Activated naive CD4-positive, alpha-beta T cell treated with anti-CD3 and anti-CD28 coated beads, Interleukin-2, amount 10 ng/mL, durations not matched to agents 7 days and 5 days (primary cell): ENCODE measurements around the gene TSHZ2.
"Not testable (repeated sequence)": the region's sequence is repeated elsewhere in the genome, so short reads cannot be mapped to it uniquely, and the experiment has no call there.

Experiments used
- CTCF ChIA-PET: fragments of 350-600 bp; sonication (Branson Sonifier 250); formaldehyde crosslinking; loops from one replicate; lab custom pipeline; 2021; ENCODE audit warnings: antibody characterized with exemption; lab: Charles Lee
- DNase-seq: peaks from one replicate; pipeline ENCODE4 v3.0.0-alpha.2; 2020
- H3K27ac Mint-ChIP-seq: one replicate; pipeline ENCODE4 v1.8.0; 2021; ENCODE audit warnings: mild to moderate bottlenecking, moderate library complexity, mixed read lengths
- H3K27me3 Mint-ChIP-seq: one replicate; pipeline ENCODE4 v1.8.0; 2021; ENCODE audit warnings: mild to moderate bottlenecking, mixed read lengths
- H3K36me3 Mint-ChIP-seq: one replicate; pipeline ENCODE4 v1.8.0; 2021; ENCODE audit warnings: mixed read lengths
- H3K4me1 Mint-ChIP-seq: one replicate; pipeline ENCODE4 v1.8.0; 2021; ENCODE audit warnings: mixed read lengths
- H3K4me3 Mint-ChIP-seq: one replicate; pipeline ENCODE4 v1.8.0; 2021; ENCODE audit warnings: mild to moderate bottlenecking, moderate library complexity, mixed read lengths
- H3K9me3 Mint-ChIP-seq: one replicate; pipeline ENCODE4 v1.8.0; 2021; ENCODE audit warnings: mixed read lengths

Gene TSHZ2

GRCh38 chr20:53492212-53492611 lies 520.1 kb downstream of the TSHZ2 start:
- CTCF ChIA-PET = interaction anchor here (0.6 to 1.1 kb wide), 2 partner anchors 247 to 895 kb away, joined by 3 read pairs; no protein-coding TSS in a partner anchor
- H3K27me3 Mint-ChIP-seq = no peaks in the 10 kb centered on the region
- no peak overlapping the region for H3K4me3 Mint-ChIP-seq
- peaks cover 4% of the 10 kb centered on the region for H3K4me1 Mint-ChIP-seq
- peaks cover 1% of the 10 kb centered on the region for H3K9me3 Mint-ChIP-seq
- no peak overlapping the region for H3K27ac Mint-ChIP-seq
- DNase-seq = no peak
- H3K36me3 Mint-ChIP-seq = no peaks in the 10 kb centered on the region

GRCh38 chr20:53493311-53493857 lies 521.2 kb downstream of the TSHZ2 start:
- CTCF ChIA-PET = interaction anchor here (1.1 kb wide), 1 partner anchor 248 kb away, joined by 3 read pairs; no protein-coding TSS in a partner anchor

GRCh38 chr20:53494753-53495152 lies 522.6 kb downstream of the TSHZ2 start:
- H3K36me3 Mint-ChIP-seq = no peaks in the 10 kb centered on the region
- H3K27me3 Mint-ChIP-seq = no peaks in the 10 kb centered on the region
- H3K4me1 Mint-ChIP-seq = peaks cover 4% of the 10 kb centered on the region
- CTCF ChIA-PET = no interaction called here
- no peak for DNase-seq
- H3K4me3 Mint-ChIP-seq = no peak overlapping the region
- H3K27ac Mint-ChIP-seq = no peak overlapping the region
- H3K9me3 Mint-ChIP-seq = peaks cover 6% of the 10 kb centered on the region

More at GRCh38 chr20:53493311-53493857, 521.2 kb downstream of the TSHZ2 start:
- no peak for DNase-seq
- Mint-ChIP-seq H3K27me3 (no peaks in the 10 kb centered on the region), H3K36me3 (no peaks in the 10 kb centered on the region), H3K4me1 (peaks cover 4% of the 10 kb centered on the region), H3K27ac (no peak overlapping the region), H3K4me3 (no peak overlapping the region), H3K9me3 (peaks cover 6% of the 10 kb centered on the region)

- no peaks in the 10 kb centered on the region for H3K27me3 Mint-ChIP-seq
- H3K4me1 Mint-ChIP-seq = peaks cover 4% of the 10 kb centered on the region
- peaks cover 6% of the 10 kb centered on the region for H3K9me3 Mint-ChIP-seq
- CTCF ChIA-PET = no interaction called here
- no peak overlapping the region for H3K27ac Mint-ChIP-seq
- H3K36me3 Mint-ChIP-seq = no peaks in the 10 kb centered on the region
- H3K4me3 Mint-ChIP-seq = no peak overlapping the region
- DNase-seq = no peak
Observed at GRCh38 chr20:53495398-53496092, 523.4 kb downstream of the TSHZ2 start.

GRCh38 chr20:53497246-53497645 lies 525.1 kb downstream of the TSHZ2 start:
- no peak overlapping the region for H3K27ac Mint-ChIP-seq

GRCh38 chr20:53498341-53498740 lies 526.2 kb downstream of the TSHZ2 start:
- CTCF ChIA-PET = no interaction called here
- no peak for DNase-seq
- H3K27ac Mint-ChIP-seq = no peak overlapping the region
- no peaks in the 10 kb centered on the region for H3K36me3 Mint-ChIP-seq
- no peak overlapping the region for H3K4me3 Mint-ChIP-seq
- H3K9me3 Mint-ChIP-seq = peaks cover 6% of the 10 kb centered on the region
- no peaks in the 10 kb centered on the region for H3K4me1 Mint-ChIP-seq
- no peaks in the 10 kb centered on the region for H3K27me3 Mint-ChIP-seq

More at GRCh38 chr20:53497246-53497645, 525.1 kb downstream of the TSHZ2 start:
- H3K27me3 Mint-ChIP-seq = no peaks in the 10 kb centered on the region
- CTCF ChIA-PET = no interaction called here
- H3K4me3 Mint-ChIP-seq = no peak overlapping the region
- no peaks in the 10 kb centered on the region for H3K4me1 Mint-ChIP-seq
- H3K9me3 Mint-ChIP-seq = peaks cover 6% of the 10 kb centered on the region
- no peaks in the 10 kb centered on the region for H3K36me3 Mint-ChIP-seq
- no peak for DNase-seq

GRCh38 chr20:53500651-53501050 lies 528.5 kb downstream of the TSHZ2 start:
- CTCF ChIA-PET = no interaction called here
- Mint-ChIP-seq H3K27ac (no peak overlapping the region), H3K36me3 (no peaks in the 10 kb centered on the region), H3K4me3 (no peak overlapping the region), H3K9me3 (peaks cover 6% of the 10 kb centered on the region), H3K4me1 (no peaks in the 10 kb centered on the region), H3K27me3 (no peaks in the 10 kb centered on the region)
- no peak for DNase-seq

GRCh38 chr20:53502820-53503219 lies 530.7 kb downstream of the TSHZ2 start:
- peaks cover 3% of the 10 kb centered on the region for H3K9me3 Mint-ChIP-seq
- no peaks in the 10 kb centered on the region for H3K4me1 Mint-ChIP-seq
- no peaks in the 10 kb centered on the region for H3K27me3 Mint-ChIP-seq
- no peaks in the 10 kb centered on the region for H3K36me3 Mint-ChIP-seq
- DNase-seq = no peak
- no peak overlapping the region for H3K27ac Mint-ChIP-seq
- H3K4me3 Mint-ChIP-seq = no peak overlapping the region
- CTCF ChIA-PET = no interaction called here

GRCh38 chr20:53503517-53503919 lies 531.4 kb downstream of the TSHZ2 start:
- CTCF ChIA-PET = no interaction called here

GRCh38 chr20:53504106-53504505 lies 531.9 kb downstream of the TSHZ2 start:
- H3K27ac Mint-ChIP-seq, H3K9me3 Mint-ChIP-seq, H3K4me3 Mint-ChIP-seq, H3K27me3 Mint-ChIP-seq, H3K36me3 Mint-ChIP-seq, DNase-seq, CTCF ChIA-PET, H3K4me1 Mint-ChIP-seq: not testable (repeated sequence)

More at GRCh38 chr20:53503517-53503919, 531.4 kb downstream of the TSHZ2 start:
- no peak for DNase-seq
- Mint-ChIP-seq H3K4me1 (no peaks in the 10 kb centered on the region), H3K4me3 (no peak overlapping the region), H3K27ac (no peak overlapping the region), H3K27me3 (no peaks in the 10 kb centered on the region), H3K9me3 (no peaks in the 10 kb centered on the region), H3K36me3 (no peaks in the 10 kb centered on the region)

GRCh38 chr20:53510262-53510661 lies 538.1 kb downstream of the TSHZ2 start:
- Mint-ChIP-seq H3K4me1 (no peaks in the 10 kb centered on the region), H3K4me3 (no peak overlapping the region), H3K27ac (no peak overlapping the region), H3K27me3 (no peaks in the 10 kb centered on the region), H3K9me3 (no peaks in the 10 kb centered on the region), H3K36me3 (no peaks in the 10 kb centered on the region)
- CTCF ChIA-PET = no interaction called here
- no peak for DNase-seq

- Mint-ChIP-seq H3K4me1 (no peaks in the 10 kb centered on the region), H3K9me3 (no peaks in the 10 kb centered on the region), H3K4me3 (no peak overlapping the region), H3K27me3 (no peaks in the 10 kb centered on the region), H3K27ac (no peak overlapping the region), H3K36me3 (no peaks in the 10 kb centered on the region)
- CTCF ChIA-PET = no interaction called here
- no peak for DNase-seq
Observed at GRCh38 chr20:53510704-53511103, 538.5 kb downstream of the TSHZ2 start.

- no peak overlapping the region for H3K27ac Mint-ChIP-seq
- H3K27me3 Mint-ChIP-seq = no peaks in the 10 kb centered on the region
- H3K4me3 Mint-ChIP-seq = no peak overlapping the region
- DNase-seq = no peak
- no peaks in the 10 kb centered on the region for H3K4me1 Mint-ChIP-seq
- H3K36me3 Mint-ChIP-seq = no peaks in the 10 kb centered on the region
- H3K9me3 Mint-ChIP-seq = no peaks in the 10 kb centered on the region
- CTCF ChIA-PET = no interaction called here
Observed at GRCh38 chr20:53512076-53512475, 539.9 kb downstream of the TSHZ2 start.

- Mint-ChIP-seq H3K27me3 (no peaks in the 10 kb centered on the region), H3K27ac (no peak overlapping the region), H3K36me3 (no peaks in the 10 kb centered on the region), H3K4me1 (no peaks in the 10 kb centered on the region), H3K4me3 (no peak overlapping the region), H3K9me3 (no peaks in the 10 kb centered on the region)
- no peak for DNase-seq
- CTCF ChIA-PET = no interaction called here
Observed at GRCh38 chr20:53513168-53513488, 541.0 kb downstream of the TSHZ2 start.
